Measurements from ENCODE around the gene SPP1. TPM values are rescaled to one million over a fixed set of nuclear protein-coding genes. Genes with fewer than 3 reads are reported as not detected.

Gene SPP1
- total RNA-seq, 2 donors from 2014 or later, result 6.4 to 52.0 TPM

- Histone ChIP-seq H3K9me3 (no peaks in the 10 kb centered on the region), H3K4me3 (no peak overlapping the region), H3K4me1 (replicated peaks) (no peaks in the 10 kb centered on the region), H3K27ac (no peak overlapping the region), H3K27me3 (replicated peaks; ENCODE audit: insufficient read depth) (no peaks in the 10 kb centered on the region), H3K36me3 (no peaks in the 10 kb centered on the region)
- WGBS, result 91% methylated on average over 3 of the region's 3 CpGs
- TF ChIP-seq POLR2AphosphoS5 (IDR thresholded peaks at IDR 0.05) (no peak), POLR2A (IDR thresholded peaks at IDR 0.05) (no peak), CTCF (IDR thresholded peaks at IDR 0.05) (no peak)
- intact Hi-C loops (cut with DNase I), result loop anchor here (10.0 kb wide), 2 partner anchors 270 to 480 kb away; partner anchors contain the start of gene PPM1K
- no peak for DNase-seq (ENCODE audit: low spot score)
Measured at GRCh38 chr4:88014386-88014905, 38.9 kb downstream of the SPP1 start.

- TF ChIP-seq POLR2AphosphoS5 (IDR thresholded peaks at IDR 0.05) (no peak), POLR2A (IDR thresholded peaks at IDR 0.05) (no peak), CTCF (IDR thresholded peaks at IDR 0.05) (no peak)
- H3K4me3 ChIP-seq, result no peak overlapping the region
- no peaks in the 10 kb centered on the region for H3K27me3 ChIP-seq (replicated peaks; ENCODE audit: insufficient read depth)
- H3K4me1 ChIP-seq (replicated peaks), result no peaks in the 10 kb centered on the region
- intact Hi-C loops (cut with DNase I), result loop anchor here (10.0 kb wide), 2 partner anchors 269 to 481 kb away; partner anchors contain the start of gene PPM1K
- no peaks in the 10 kb centered on the region for H3K36me3 ChIP-seq
- DNase-seq (ENCODE audit: low spot score), result no peak
- 82% methylated on average over 10 of the region's 10 CpGs for WGBS
- H3K27ac ChIP-seq, result no peak overlapping the region
- no peaks in the 10 kb centered on the region for H3K9me3 ChIP-seq
Measured at GRCh38 chr4:88015659-88016295, 40.3 kb downstream of the SPP1 start.

- intact Hi-C loops (cut with DNase I), result loop anchor here (10.0 kb wide), 2 partner anchors 267 to 483 kb away; partner anchors contain the start of gene PPM1K
- WGBS, result 68% methylated on average over 7 of the region's 7 CpGs
- DNase-seq (ENCODE audit: low spot score), result no peak
Measured at GRCh38 chr4:88017516-88018297, 42.2 kb downstream of the SPP1 start.

GRCh38 chr4:88018466-88018865 lies 43.0 kb downstream of the SPP1 start:
- WGBS, result 79% methylated on average over 5 of the region's 5 CpGs
- Histone ChIP-seq H3K9me3 (no peaks in the 10 kb centered on the region), H3K4me1 (replicated peaks) (no peaks in the 10 kb centered on the region), H3K36me3 (no peaks in the 10 kb centered on the region), H3K27me3 (replicated peaks; ENCODE audit: insufficient read depth) (no peaks in the 10 kb centered on the region), H3K4me3 (no peak overlapping the region), H3K27ac (peak overlapping the region; percentile 29 to 64)
- DNase-seq (ENCODE audit: low spot score), result no peak
- no peak for TF ChIP-seq POLR2A (IDR thresholded peaks at IDR 0.05)
- TF ChIP-seq CTCF (IDR thresholded peaks at IDR 0.05), result no peak
- TF ChIP-seq POLR2AphosphoS5 (IDR thresholded peaks at IDR 0.05), result no peak
- intact Hi-C loops (cut with DNase I), result loop anchor here (10.0 kb wide), 2 partner anchors 266 to 484 kb away; partner anchors contain the start of gene PPM1K

More at GRCh38 chr4:88017516-88018297, 42.2 kb downstream of the SPP1 start:
- no peak for TF ChIP-seq POLR2A (IDR thresholded peaks at IDR 0.05)
- peak; percentile 64 for TF ChIP-seq POLR2AphosphoS5 (IDR thresholded peaks at IDR 0.05)
- no peaks in the 10 kb centered on the region for H3K27me3 ChIP-seq (replicated peaks; ENCODE audit: insufficient read depth)
- H3K36me3 ChIP-seq, result no peaks in the 10 kb centered on the region
- no peaks in the 10 kb centered on the region for H3K9me3 ChIP-seq
- H3K27ac ChIP-seq, result peak overlapping the region; percentile 42 to 64
- no peak overlapping the region for H3K4me3 ChIP-seq
- no peaks in the 10 kb centered on the region for H3K4me1 ChIP-seq (replicated peaks)

- TF ChIP-seq POLR2AphosphoS5 (IDR thresholded peaks at IDR 0.05) (no peak), POLR2A (IDR thresholded peaks at IDR 0.05) (no peak)
- Histone ChIP-seq H3K27ac (no peak overlapping the region), H3K4me3 (no peak overlapping the region), H3K36me3 (no peaks in the 10 kb centered on the region), H3K4me1 (replicated peaks) (no peaks in the 10 kb centered on the region), H3K27me3 (replicated peaks; ENCODE audit: insufficient read depth) (no peaks in the 10 kb centered on the region), H3K9me3 (no peaks in the 10 kb centered on the region)
- intact Hi-C loops (cut with DNase I), result no loop called here
- DNase-seq (ENCODE audit: low spot score), result no peak
Measured at GRCh38 chr4:88021824-88022223, 46.3 kb downstream of the SPP1 start.
